Subcutaneous abdominal adipose tissue (tissue), 5 donors: Measurements from ENCODE around the gene RPS21.

Experiments
- H3K27ac ChIP-seq: one replicate; pipeline ENCODE4 v1.7.0; 2013; ENCODE audit warnings: low read depth, mild to moderate bottlenecking, inconsistent platforms, low read length, moderate library complexity
- H3K27me3 ChIP-seq, 5 donors: one replicate each; pipeline ENCODE4 v1.7.0; 2013; ENCODE audit warnings: low read length in 5 of 5, inconsistent platforms in 1 of 5; ENCODE audit not compliant: control insufficient read depth in 5 of 5, insufficient read depth in 4 of 5
- H3K36me3 ChIP-seq, 5 donors: one replicate each; pipeline ENCODE4 v1.7.0; 2013; ENCODE audit warnings: low read length in 5 of 5; ENCODE audit not compliant: control insufficient read depth in 5 of 5, insufficient read depth in 5 of 5
- H3K4me1 ChIP-seq, 5 donors: one replicate each; pipeline ENCODE4 v1.7.0; 2013; ENCODE audit warnings: low read length in 5 of 5, mild to moderate bottlenecking in 3 of 5, moderate library complexity in 1 of 5; ENCODE audit not compliant: control insufficient read depth in 5 of 5, insufficient read depth in 5 of 5
- H3K4me3 ChIP-seq, 5 donors: one replicate each; pipeline ENCODE4 v1.7.0; 2013; ENCODE audit warnings: low read length in 5 of 5, low read depth in 1 of 5
- H3K9ac ChIP-seq, 5 donors: one replicate each; pipeline ENCODE4 v1.7.0; 2013; ENCODE audit warnings: low read length in 5 of 5, mild to moderate bottlenecking in 4 of 5, moderate library complexity in 3 of 5
- H3K9me3 ChIP-seq, 5 donors: one replicate each; pipeline ENCODE4 v1.7.0; 2013; ENCODE audit warnings: low read length in 5 of 5; ENCODE audit not compliant: control insufficient read depth in 5 of 5
- donor health status: healthy.
- donor health status: healthy.
- donor health status: healthy.
- donor health status: healthy.
- donor health status: healthy.

The RPS21 gene

GRCh38 chr20:62389601-62390087, 2.7 kb downstream of the RPS21 start:
- H3K36me3 ChIP-seq = peaks cover 0 to 62% (median 40%) of the 10 kb centered on the region in 5 donors
- H3K9ac ChIP-seq = no peak overlapping the region
- no peak overlapping the region for H3K27ac ChIP-seq
- no peaks in the 10 kb centered on the region for H3K9me3 ChIP-seq
- no peaks in the 10 kb centered on the region for H3K27me3 ChIP-seq
- no peak overlapping the region for H3K4me3 ChIP-seq
- peaks cover 2 to 28% (median 25%) of the 10 kb centered on the region in 5 donors for H3K4me1 ChIP-seq

- no peaks in the 10 kb centered on the region for H3K9me3 ChIP-seq
- H3K36me3 ChIP-seq = peaks cover 0 to 63% (median 40%) of the 10 kb centered on the region in 5 donors
- H3K9ac ChIP-seq = no peak overlapping the region
- peaks cover 2 to 23% (median 21%) of the 10 kb centered on the region in 5 donors for H3K4me1 ChIP-seq
- no peak overlapping the region for H3K4me3 ChIP-seq
- H3K27me3 ChIP-seq = no peaks in the 10 kb centered on the region
- H3K27ac ChIP-seq = no peak overlapping the region
Observed at GRCh38 chr20:62390317-62391164, 3.6 kb downstream of the RPS21 start.

GRCh38 chr20:62391165-62392076, 4.5 kb downstream of the RPS21 start:
- H3K27ac ChIP-seq = no peak overlapping the region

GRCh38 chr20:62392077-62392418, 5.1 kb downstream of the RPS21 start:
- Histone ChIP-seq H3K4me1 (peaks cover 0 to 12% (median 12%) of the 10 kb centered on the region in 5 donors), H3K4me3 (no peak overlapping the region), H3K27me3 (no peaks in the 10 kb centered on the region), H3K9me3 (no peaks in the 10 kb centered on the region), H3K9ac (no peak overlapping the region), H3K36me3 (peaks cover 0 to 72% (median 42%) of the 10 kb centered on the region in 5 donors), H3K27ac (no peak overlapping the region)

More at GRCh38 chr20:62391165-62392076, 4.5 kb downstream of the RPS21 start:
- Histone ChIP-seq H3K36me3 (peaks cover 0 to 69% (median 42%) of the 10 kb centered on the region in 5 donors), H3K27me3 (no peaks in the 10 kb centered on the region), H3K4me1 (peaks cover 0 to 15% (median 12%) of the 10 kb centered on the region in 5 donors), H3K4me3 (no peak overlapping the region), H3K9ac (no peak overlapping the region), H3K9me3 (no peaks in the 10 kb centered on the region)

- Histone ChIP-seq H3K36me3 (peaks cover 0 to 75% (median 42%) of the 10 kb centered on the region in 5 donors), H3K27me3 (no peaks in the 10 kb centered on the region), H3K27ac (no peak overlapping the region), H3K9ac (no peak overlapping the region), H3K4me3 (no peak overlapping the region), H3K4me1 (peaks cover 0 to 6% (median 5%) of the 10 kb centered on the region in 5 donors), H3K9me3 (no peaks in the 10 kb centered on the region)
Observed at GRCh38 chr20:62392621-62393334, 5.9 kb downstream of the RPS21 start.

GRCh38 chr20:62393335-62393665, 6.4 kb downstream of the RPS21 start:
- H3K9ac ChIP-seq = no peak overlapping the region
- H3K36me3 ChIP-seq = peaks cover 0 to 75% (median 40%) of the 10 kb centered on the region in 5 donors
- no peaks in the 10 kb centered on the region for H3K9me3 ChIP-seq
- H3K27me3 ChIP-seq = no peaks in the 10 kb centered on the region
- no peak overlapping the region for H3K27ac ChIP-seq
- peaks cover 0 to under 1% (median under 1%) of the 10 kb centered on the region in 5 donors for H3K4me1 ChIP-seq
- no peak overlapping the region for H3K4me3 ChIP-seq

GRCh38 chr20:62393830-62394229, 6.9 kb downstream of the RPS21 start:
- H3K4me1 ChIP-seq = no peaks in the 10 kb centered on the region
- H3K9me3 ChIP-seq = no peaks in the 10 kb centered on the region
- H3K27me3 ChIP-seq = no peaks in the 10 kb centered on the region
- H3K27ac ChIP-seq = no peak overlapping the region
- H3K36me3 ChIP-seq = peaks cover 0 to 70% (median 40%) of the 10 kb centered on the region in 5 donors
- no peak overlapping the region for H3K4me3 ChIP-seq
- H3K9ac ChIP-seq = no peak overlapping the region

GRCh38 chr20:62394248-62395245, 7.6 kb downstream of the RPS21 start:
- Histone ChIP-seq H3K4me3 (no peak overlapping the region), H3K4me1 (no peaks in the 10 kb centered on the region), H3K27me3 (no peaks in the 10 kb centered on the region), H3K9me3 (no peaks in the 10 kb centered on the region), H3K9ac (no peak overlapping the region), H3K36me3 (peaks cover 0 to 62% (median 38%) of the 10 kb centered on the region in 5 donors), H3K27ac (no peak overlapping the region)
